Measurements from ENCODE around the gene UBR3.
"Not testable (repeated sequence)": the region's sequence is repeated elsewhere in the genome, so short reads cannot be mapped to it uniquely, and the experiment has no call there.

UBR3 gene

GRCh38 chr2:169839954-169840746 lies 12.9 kb downstream of the UBR3 start:
- no peaks in the 10 kb centered on the region for H3K27me3 ChIP-seq
- no peaks in the 10 kb centered on the region for H3K4me1 ChIP-seq (ENCODE audit: control insufficient read depth in 1 of 2, insufficient read depth in 1 of 2, low read depth in 1 of 2, low read length in 1 of 2)
- H3K36me3 ChIP-seq = no peaks in the 10 kb centered on the region
- no peak overlapping the region for H3K27ac ChIP-seq
- no peaks in the 10 kb centered on the region for H3K9me3 ChIP-seq
- no peak overlapping the region for H3K4me3 ChIP-seq (ENCODE audit: low read depth in 1 of 2, low read length in 1 of 2)
- no peak for TF ChIP-seq CTCF (IDR thresholded peaks at IDR 0.05)

DNA sequence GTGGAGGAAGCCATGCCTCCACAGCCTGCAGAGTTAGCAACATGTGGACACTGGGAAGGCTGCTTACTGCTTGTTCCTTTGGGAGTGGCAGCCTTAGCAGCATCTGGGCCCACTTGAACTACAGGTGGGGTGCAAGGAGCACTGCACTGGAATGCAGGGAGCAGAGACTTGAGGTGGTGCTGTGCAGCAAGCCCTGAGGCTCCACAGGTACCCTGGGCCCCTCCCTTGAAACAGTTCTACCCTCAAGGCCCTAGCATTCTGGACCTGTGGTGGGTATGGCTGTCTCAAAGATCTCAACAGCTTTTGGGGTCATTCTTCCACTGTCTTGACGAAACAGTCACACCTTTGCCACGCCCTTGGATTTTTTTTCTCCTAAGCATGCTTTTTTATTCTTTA lies 13.5 kb downstream of the UBR3 start:
- Histone ChIP-seq H3K4me3 (ENCODE audit: low read depth in 1 of 2, low read length in 1 of 2) (no peak overlapping the region), H3K9me3 (no peaks in the 10 kb centered on the region), H3K36me3 (no peaks in the 10 kb centered on the region), H3K4me1 (ENCODE audit: control insufficient read depth in 1 of 2, insufficient read depth in 1 of 2, low read depth in 1 of 2, low read length in 1 of 2) (no peaks in the 10 kb centered on the region), H3K27ac (no peak overlapping the region), H3K27me3 (no peaks in the 10 kb centered on the region)
- no peak for TF ChIP-seq CTCF (IDR thresholded peaks at IDR 0.05)

DNA sequence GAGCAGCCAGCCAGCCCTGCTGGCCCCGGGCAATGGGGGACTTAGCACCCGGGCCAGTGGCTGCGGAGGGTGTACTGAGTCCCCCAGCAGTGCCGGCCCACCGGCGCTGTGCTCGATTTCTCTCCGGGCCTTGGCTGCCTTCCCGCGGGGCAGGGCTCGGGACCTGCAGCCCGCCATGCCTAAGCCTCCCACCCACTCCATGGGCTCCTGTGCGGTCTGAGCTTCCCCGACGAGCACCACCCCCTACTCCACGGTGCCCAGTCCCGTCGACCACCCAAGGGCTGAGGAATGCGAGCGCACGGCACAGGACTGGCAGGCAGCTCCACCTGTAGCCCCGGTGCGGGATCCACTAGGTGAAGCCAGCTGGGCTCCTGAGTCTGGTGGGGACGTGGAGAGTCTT lies 14.4 kb downstream of the UBR3 start:
- not testable (repeated sequence) for H3K27me3 ChIP-seq; H3K4me1 ChIP-seq (ENCODE audit: control insufficient read depth in 1 of 2, insufficient read depth in 1 of 2, low read depth in 1 of 2, low read length in 1 of 2); H3K4me3 ChIP-seq (ENCODE audit: low read depth in 1 of 2, low read length in 1 of 2); H3K36me3 ChIP-seq; H3K9me3 ChIP-seq; H3K27ac ChIP-seq

DNA sequence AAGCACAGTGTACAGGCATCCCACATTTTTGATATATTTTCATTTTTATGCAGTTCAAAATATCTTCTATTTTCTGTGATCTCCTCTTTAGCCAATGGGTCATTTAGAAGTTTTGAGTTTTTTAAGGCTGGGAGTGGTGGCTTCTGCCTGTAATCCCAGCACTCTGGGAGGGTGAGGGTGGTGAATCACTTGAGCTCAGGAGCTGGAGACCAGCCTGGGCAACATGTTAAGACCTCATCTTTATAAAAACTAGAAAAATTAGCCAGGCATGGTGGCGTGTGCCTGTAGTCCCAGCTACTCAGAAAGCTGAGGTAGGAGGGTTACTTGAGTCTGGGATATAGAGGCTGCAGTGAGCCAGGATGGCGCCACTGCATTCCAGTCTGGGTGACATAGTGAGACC lies 17.8 kb downstream of the UBR3 start:
- Histone ChIP-seq H3K27ac (no peak overlapping the region), H3K9me3 (no peaks in the 10 kb centered on the region), H3K4me1 (ENCODE audit: control insufficient read depth in 1 of 2, insufficient read depth in 1 of 2, low read depth in 1 of 2, low read length in 1 of 2) (no peaks in the 10 kb centered on the region), H3K4me3 (ENCODE audit: low read depth in 1 of 2, low read length in 1 of 2) (no peak overlapping the region), H3K36me3 (no peaks in the 10 kb centered on the region), H3K27me3 (no peaks in the 10 kb centered on the region)
- TF ChIP-seq CTCF (IDR thresholded peaks at IDR 0.05) = no peak

DNA sequence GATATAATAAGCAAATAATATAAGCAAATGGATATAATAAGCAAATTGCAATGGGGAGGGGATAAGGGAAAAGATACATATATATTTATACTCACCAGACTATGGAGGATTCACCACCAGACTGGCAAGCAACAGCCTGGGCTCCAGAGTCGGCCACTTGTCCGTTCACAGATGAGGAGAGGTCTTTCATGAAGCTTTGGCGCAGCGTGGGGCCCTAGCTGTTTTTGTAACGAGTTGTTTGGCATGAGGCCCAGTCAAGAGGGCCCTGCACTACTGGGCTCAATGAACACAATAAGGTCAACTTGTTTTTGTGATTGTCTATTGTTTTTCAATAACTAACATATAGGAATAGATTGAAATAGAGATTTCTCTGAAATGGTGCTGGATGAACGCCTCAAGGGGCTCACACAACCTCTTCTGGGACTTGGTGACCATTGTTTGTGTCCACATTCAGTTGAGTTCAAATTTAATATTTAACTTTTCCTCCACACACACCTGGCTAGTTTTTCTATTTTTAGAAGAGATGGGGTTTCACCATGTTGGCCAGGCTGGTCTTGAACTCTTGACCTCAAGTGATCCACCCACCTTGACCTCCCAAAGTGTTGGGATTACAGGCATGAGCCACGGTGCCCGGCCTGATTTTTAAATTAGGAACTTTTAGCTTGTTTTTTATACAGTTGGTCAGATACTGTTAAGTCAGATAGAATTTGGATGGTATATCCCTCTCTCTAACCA lies 21.9 kb downstream of the UBR3 start:
- not testable (repeated sequence) for H3K27ac ChIP-seq; H3K4me3 ChIP-seq (ENCODE audit: low read depth in 1 of 2, low read length in 1 of 2); H3K36me3 ChIP-seq; H3K9me3 ChIP-seq; H3K4me1 ChIP-seq (ENCODE audit: control insufficient read depth in 1 of 2, insufficient read depth in 1 of 2, low read depth in 1 of 2, low read length in 1 of 2); H3K27me3 ChIP-seq

- Histone ChIP-seq H3K36me3 (no peaks in the 10 kb centered on the region), H3K27ac (no peak overlapping the region), H3K4me3 (ENCODE audit: low read depth in 1 of 2, low read length in 1 of 2) (no peak overlapping the region), H3K9me3 (no peaks in the 10 kb centered on the region), H3K27me3 (no peaks in the 10 kb centered on the region), H3K4me1 (ENCODE audit: control insufficient read depth in 1 of 2, insufficient read depth in 1 of 2, low read depth in 1 of 2, low read length in 1 of 2) (peaks cover 5 to 8% of the 10 kb centered on the region in 2 experiments)
- no peak for TF ChIP-seq CTCF (IDR thresholded peaks at IDR 0.05)
Observed at GRCh38 chr2:169849710-169850109, 22.5 kb downstream of the UBR3 start.

All from neutrophil (primary cell).